Sigmoid colon (tissue), 4 donors: ENCODE results near the gene PARVB.

Experiments
- CTCF ChIP-seq, 4 experiments: fragments of 450-650 bp in 3 of 4; fragments of 200-600 bp in 1 of 4; IDR thresholded peaks; one replicate each; pipeline ENCODE4 v1.5.1; 2016 to 2019; ENCODE audit warnings: antibody characterized with exemption in 4 of 4, mild to moderate bottlenecking in 3 of 4, moderate library complexity in 2 of 4
- EP300 ChIP-seq, 4 donors: sonication (generic); formaldehyde crosslinking; IDR thresholded peaks; one replicate each; pipeline ENCODE4 v1.6.1; 2017; ENCODE audit warnings: antibody characterized with exemption in 4 of 4
- POLR2A ChIP-seq, 2 donors: fragments of 450-650 bp; IDR thresholded peaks; one replicate each; pipeline ENCODE4 v1.6.1; 2016; ENCODE audit warnings: antibody characterized with exemption in 2 of 2, mild to moderate bottlenecking in 2 of 2, moderate library complexity in 2 of 2
- POLR2AphosphoS5 ChIP-seq, 4 donors: sonication (generic); formaldehyde crosslinking; IDR thresholded peaks; one replicate each; pipeline ENCODE4 v1.6.1; 2017; ENCODE audit warnings: antibody characterized with exemption in 4 of 4

GRCh38 chr22:44195189-44195871 is 171.2 kb downstream of the PARVB start:
- TF ChIP-seq POLR2AphosphoS5 (IDR thresholded peaks at IDR 0.05) (no peak), POLR2A (IDR thresholded peaks at IDR 0.05) (no peak), CTCF (IDR thresholded peaks at IDR 0.05) (no peak), EP300 (IDR thresholded peaks at IDR 0.05) (no peak)
